HG02943 (cell line): ENCODE results near the gene DOK7.
"Not testable (repeated sequence)": the region's sequence is repeated elsewhere in the genome, so short reads cannot be mapped to it uniquely, and the experiment has no call there.

ENCODE experiments used
- ATAC-seq: cut with Tn5 transposase; IDR thresholded peaks from one replicate; pipeline ENCODE4 v1.9.1; 2021; ENCODE audit warnings: mild to moderate bottlenecking, low read depth, moderate library complexity; ENCODE audit not compliant: unreplicated experiment

DOK7 gene

DNA sequence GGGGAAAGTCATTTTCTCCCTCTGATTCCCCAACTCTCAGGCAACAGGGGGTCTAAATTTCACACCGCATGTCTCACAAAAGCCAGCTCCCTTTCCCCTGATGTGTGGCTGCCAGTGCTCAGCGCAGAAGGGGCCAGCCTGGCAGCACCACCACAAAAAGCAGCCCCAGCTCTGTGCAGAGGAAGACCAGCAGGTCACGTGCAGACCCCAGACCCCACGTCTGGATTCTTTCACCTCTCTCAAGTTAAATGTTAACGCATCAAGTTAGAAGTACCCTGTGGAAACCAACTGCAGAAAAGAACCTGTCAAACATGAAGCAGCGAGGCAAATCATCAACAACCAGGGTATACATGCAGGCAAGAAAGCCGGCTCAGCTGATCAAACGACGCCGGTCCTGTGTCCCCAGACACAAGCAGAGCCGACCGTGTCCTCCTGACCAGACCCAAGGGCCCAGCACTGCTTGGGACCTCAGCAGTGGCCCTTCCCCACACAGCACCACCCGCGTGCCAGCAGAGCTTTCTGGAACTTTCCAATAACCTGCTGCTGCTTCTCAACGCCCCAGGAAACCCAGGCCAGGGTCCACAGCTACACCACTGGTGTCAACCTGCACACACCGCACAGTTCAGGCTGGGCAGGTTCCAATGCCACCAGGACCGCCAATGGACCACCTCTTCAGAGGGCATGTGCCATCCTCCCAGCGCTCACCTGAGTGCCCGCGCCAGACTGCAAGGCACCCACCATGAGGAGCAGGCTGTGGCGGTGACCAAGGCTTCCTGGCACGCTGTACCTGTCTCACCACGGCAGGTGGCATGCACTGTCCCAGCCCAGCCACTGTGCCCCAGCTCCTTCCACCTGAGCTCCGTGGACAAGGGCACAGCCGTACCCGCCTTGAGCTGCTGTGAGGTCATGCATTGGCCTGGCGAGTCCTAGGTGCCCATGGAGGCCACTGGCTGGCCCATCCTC lies 65.1 kb downstream of the DOK7 start:
- ATAC-seq: no peak

DNA sequence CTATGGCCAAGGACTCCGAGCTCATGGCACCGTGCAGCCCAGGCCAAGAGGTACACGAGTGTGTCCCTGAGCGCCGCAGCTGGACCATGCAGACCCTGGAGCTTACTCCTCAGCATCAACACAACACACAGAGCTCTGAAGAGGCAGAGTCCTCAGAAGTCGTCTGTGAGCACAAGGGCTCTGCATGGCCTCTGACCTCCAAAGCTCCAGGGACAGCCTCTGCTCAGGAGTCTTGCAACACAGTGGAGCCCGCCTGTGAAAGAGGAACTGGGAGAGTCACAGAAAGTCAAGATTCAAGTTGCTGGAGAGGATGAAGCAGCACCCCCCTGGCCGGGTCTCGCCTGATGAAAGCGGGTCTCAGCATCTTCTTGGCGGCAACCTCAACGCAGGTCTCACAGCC lies 66.3 kb downstream of the DOK7 start:
- no peak for ATAC-seq

DNA sequence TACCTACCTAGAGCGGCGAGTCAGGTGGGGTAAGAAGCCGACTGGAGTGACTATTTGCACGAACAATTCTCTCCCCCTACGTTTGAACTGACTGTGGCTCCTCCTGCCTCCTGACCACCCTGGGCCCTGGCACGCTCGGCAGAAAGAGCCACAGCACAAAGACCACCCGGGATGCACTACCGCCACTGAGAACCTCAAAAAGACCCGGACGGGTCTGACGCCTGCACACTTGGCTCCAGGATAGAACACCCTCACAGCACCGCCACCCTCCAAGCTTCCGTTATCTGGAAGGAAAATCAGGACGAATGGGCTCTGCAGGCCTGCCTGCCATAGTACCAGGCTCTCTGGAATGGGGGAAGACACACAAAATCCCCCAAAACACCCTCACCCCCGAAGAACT lies 66.9 kb downstream of the DOK7 start:
- no peak for ATAC-seq

DNA sequence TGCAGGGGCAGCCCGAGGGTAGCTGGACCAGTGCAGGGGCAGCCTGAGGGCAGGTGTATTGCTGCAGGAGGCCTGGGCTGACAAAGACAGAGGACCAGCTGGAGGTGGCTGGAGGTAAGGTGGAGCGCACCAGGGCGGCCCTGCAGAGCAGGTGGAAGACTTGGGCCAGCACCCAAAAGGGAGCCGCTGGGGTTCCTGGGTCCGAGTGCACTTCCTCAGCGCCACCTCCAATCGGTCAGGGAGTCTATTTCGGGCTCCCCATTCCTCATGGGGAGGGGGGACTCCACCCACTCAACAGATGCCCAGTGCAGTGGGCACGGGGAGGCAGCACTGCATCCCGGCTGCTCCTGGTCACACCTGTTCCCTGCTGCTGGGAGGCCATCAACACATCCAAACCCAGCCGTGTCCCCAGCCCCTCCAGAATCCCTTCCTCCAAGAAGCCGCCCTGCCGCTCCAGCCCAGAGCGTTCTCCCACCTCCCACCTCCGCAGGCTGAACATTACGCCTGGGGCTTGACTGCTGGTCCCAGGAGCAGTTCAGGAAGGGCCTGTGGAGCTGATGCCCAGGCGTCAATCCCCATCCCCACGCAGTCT lies 67.7 kb downstream of the DOK7 start:
- ATAC-seq: no peak

DNA sequence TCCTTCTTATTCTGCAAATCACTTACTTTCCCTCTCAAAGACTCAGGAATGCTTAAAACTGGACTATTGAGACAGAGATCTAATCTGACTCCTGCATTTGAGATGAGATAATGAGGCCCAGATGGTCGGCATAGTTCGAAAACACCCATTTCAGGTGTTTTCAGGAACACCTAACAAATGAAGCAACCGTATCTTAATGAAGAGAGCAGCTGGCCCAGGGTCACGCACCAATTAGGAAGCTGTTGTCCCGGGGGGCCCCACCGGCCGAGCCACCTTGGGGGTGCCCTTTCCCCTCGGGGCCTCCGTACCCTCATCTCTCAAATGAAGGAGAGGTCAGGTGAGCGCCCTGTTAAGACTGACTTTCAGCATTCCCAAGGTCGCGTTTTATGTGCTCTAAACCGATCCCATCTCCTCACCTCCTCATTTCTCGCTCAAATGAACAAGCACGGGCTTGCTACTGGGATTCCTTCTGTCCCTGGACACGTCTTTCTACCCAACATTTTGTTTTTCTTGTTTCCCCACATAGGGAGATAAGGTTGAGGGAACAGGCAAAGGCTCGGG lies 68.3 kb downstream of the DOK7 start:
- ATAC-seq: no peak

DNA sequence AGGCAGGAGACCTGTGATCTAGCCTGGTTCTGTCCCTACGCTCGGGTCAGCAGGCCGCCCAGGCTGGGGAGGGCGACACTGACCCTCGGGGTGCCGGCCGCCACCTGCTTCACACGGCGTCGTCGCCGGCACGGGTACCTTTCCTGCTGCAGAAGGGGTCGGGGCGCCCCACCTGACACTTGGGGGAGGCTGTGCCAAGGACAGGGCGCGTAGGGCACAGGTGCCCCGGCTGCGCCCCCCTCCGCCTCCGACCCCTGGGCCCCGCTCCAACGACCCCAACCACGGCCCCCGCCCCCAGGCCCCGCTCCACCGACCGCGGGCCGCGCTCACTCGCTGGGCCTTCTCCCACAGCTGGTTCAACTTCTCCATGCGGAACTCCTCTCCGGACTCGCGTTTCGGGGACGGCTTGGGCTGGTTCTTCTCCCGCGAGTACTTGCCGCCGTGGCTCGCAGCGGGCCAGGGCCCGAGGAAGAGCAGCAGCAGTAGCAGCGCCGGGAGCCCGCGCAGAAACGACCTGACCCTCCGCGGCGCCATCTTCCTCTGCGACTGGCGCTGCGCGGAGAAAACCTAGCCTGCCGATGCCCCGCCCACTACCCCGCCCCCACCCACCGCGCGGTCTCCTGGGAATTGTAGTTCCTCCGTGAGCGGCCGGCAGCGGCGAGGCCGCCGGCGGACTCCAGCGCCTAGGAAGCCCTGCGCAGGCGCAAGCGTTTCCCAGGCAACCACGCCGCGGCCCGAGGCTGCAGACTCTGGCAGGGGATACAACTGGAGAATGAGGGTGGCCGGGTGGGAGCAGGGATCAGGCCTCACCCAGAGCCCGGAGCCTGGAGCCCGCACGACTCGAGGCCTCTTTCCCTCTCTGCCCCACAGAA lies 69.0 kb downstream of the DOK7 start, which contains the start of gene LRPAP1:
TSS of gene LRPAP1 (minus strand) at position 544 of the 872 bp plus-strand sequence. CDS start at position 534, 10 bp downstream.
- ATAC-seq: peak; percentile 81

DNA sequence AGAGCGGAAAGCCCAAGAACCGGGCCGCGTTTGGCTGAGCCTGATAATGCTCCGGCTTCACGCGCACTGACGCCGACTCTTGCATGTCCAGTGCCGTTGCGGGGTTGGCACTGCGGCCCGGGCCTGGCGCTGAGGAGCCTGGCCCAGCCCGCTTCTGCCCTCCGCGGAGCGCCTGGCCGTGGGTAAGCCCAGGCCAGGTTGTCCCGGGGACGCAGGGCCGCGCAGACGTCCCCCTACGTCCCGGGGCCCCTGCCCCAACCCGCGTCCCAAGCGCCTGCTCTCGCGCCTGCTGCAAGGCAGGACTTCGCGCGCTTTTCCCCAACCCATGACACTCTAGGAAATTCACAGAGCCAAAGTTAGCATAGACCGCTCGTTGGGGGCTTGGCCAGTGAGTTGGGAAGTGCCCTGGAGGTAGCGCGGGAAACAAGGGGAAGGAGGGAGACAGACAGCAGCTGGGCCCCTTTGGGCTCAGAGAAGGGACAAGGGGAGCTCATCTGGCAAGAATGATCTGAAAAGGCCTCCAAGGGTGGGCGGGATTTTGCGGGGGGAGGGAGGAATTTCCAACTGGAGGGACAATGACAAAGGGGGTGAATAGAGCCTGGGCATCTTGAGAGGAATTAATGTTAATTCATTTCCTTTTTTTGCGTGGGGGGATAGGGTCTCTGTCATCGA lies 69.8 kb downstream of the DOK7 start:
- no peak for ATAC-seq

DNA sequence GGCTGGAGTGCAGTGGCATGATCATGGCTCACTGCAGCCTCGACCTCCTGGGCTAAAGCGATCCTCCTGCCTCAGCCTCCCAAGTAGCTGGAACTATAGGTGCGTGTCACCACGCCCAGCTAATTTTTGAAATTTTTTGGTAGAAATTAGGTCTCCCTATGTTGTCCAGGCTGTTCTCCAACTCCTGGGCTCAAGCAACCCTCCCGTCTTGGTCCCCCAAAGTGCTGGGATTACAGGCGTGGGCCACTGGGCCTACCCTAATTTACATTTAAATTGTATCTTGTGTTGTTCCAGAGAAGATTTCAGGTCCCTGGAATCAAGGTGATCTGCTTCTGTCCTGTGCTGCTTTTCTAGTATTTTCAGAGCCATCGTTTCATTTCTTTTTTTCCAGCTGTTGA lies 70.3 kb downstream of the DOK7 start:
- ATAC-seq: no peak

DNA sequence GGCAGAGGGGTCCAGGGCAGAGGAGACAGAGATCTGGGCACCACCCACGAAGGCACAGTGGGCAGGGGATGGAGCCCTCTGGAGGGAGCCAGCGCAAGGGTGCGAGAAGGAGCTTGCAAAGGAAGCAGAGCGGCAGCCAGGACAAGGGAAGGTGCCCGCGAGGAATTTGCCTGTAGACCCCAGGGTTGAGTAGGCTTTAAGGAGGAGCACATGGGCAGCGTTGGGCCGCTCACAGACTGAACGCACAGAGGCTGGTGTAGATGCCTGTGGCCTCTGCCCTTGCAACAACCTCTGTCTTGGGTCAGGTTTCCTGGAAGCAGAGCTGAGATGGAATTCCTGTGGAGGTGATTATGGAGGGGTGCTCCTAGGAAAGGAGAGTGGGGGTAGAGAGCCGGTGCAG lies 72.7 kb downstream of the DOK7 start:
- not testable (repeated sequence) for ATAC-seq

DNA sequence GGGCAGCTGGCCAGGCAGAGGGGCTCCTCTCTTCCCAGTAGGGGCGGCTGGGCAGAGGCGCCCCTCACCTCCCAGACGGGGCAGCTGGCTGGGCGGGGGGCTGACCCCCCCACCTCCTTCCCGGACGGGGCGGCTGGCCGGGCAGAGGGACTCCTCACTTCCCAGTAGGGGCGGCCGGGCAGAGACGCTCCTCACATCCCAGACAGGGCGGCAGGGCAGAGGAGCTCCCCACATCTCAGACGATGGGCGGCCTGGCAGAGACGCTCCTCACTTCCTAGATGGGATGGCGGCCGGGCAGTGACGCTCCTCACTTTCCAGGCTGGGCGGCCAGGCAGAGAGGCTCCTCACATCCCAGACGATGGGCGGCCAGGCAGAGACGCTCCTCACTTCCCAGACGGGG lies 75.8 kb downstream of the DOK7 start:
- not testable (repeated sequence) for ATAC-seq

DNA sequence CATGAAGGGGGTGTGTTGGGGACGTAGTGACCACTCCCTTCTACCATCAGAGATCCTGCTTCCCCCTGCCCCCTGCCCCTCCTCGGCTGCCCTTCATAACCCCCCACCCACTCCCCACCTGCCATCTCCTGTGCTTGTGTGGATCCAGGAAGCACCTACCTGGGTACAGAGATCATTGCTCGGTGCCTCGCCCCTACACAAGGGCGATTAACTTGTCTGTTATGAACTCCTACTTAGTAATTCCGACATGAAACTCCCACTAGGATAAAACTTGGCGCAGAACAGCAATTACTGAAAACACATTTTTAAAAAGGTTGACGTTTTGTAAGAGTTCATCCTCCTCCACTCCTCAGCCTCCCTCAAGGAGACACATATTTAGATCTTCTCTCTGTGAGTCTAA lies 80.3 kb downstream of the DOK7 start:
- ATAC-seq: not testable (repeated sequence)
